ENCODE measurements around the gene MTMR1.

The MTMR1 gene

DNA sequence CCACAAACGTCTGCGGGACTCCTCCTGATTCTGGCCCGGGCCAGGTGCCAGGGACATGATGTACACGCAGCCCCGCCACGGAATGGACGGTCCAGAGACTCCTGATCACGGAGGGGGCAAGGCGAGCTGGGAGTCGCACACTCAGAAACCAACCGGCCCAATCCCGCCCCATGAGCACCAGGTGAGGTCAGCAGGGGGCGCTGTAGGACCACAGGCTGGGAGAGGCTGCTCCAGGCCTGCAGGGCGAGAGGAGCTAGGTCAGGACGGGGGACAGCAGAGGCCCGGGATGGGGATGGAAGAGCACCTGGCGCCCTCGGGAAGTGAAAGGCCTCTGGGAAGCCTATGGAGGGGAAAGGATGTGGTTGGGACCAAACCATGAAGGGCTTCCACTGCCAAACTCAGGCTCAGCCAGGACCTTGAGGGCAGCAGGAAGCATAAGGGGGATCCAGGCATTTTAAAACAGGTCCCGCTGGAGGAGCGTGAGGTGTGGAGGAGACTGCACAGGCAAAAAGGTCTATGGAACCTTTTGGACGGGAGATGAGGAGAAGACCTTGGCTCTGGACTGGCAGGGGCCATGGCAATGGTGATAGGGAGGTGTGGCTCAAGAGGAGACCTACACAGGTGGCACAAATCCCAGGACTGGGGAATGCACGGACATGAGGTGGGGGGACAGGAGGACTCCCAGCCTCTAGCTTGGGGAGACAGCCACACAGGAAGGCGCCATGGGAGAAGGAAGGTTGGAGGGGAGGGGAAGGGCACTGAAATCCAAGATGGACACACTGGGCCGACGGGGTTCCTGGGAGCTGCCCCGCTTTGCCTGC is 79.2 kb downstream of the MTMR1 start:
- TF ChIP-seq ZNF274 (IDR thresholded peaks at IDR 0.05; ENCODE audit: low read depth, low read length): no peak
- H3K4me3 ChIP-seq (ENCODE audit: low read length): no peak overlapping the region

DNA sequence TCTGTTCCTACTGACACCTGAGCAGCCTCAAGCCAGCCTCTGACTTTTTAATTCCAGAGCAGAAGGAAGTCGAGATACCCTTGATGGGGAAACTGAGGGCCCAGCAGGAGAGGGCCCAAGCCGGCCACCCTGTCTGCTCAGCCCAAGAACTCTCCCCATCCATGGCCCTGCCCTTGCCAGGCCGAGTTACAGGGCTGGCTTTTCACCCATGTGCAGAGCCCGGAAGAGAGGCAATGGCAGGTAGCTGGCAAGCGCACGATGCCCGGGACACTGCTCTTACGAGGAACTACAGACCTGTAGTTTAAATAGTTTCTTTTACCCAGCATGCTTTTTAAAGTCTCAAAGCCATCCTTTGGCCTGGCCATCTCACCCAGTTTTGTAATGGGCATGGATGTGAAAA is 79.9 kb downstream of the MTMR1 start:
- no peak for TF ChIP-seq ZNF274 (IDR thresholded peaks at IDR 0.05; ENCODE audit: low read depth, low read length)

DNA sequence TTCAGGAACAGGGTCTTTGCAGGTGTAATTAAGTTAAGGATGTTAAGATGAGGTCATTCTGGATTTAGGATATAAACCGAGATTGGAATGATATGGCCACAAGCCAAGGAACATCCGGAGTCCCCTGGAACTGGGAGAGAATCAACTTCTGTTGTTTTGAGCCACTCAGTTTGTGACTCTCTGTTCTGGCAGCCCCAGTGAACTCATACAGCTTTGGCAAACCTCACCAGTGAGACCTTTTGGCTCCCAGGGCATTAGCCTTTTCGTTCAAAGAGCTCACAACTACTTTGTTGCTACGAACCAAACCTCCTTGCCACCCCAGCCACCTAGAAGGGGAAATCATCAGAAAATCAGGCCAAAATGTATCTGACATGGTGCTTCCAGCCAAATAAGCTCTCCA is 80.4 kb downstream of the MTMR1 start:
- H3K4me3 ChIP-seq (ENCODE audit: low read length): no peak overlapping the region
- no peak for TF ChIP-seq ZNF274 (IDR thresholded peaks at IDR 0.05; ENCODE audit: low read depth, low read length)

More for the DNA sequence above, 79.9 kb downstream of the MTMR1 start:
- no peak overlapping the region for H3K4me3 ChIP-seq (ENCODE audit: low read length)

DNA sequence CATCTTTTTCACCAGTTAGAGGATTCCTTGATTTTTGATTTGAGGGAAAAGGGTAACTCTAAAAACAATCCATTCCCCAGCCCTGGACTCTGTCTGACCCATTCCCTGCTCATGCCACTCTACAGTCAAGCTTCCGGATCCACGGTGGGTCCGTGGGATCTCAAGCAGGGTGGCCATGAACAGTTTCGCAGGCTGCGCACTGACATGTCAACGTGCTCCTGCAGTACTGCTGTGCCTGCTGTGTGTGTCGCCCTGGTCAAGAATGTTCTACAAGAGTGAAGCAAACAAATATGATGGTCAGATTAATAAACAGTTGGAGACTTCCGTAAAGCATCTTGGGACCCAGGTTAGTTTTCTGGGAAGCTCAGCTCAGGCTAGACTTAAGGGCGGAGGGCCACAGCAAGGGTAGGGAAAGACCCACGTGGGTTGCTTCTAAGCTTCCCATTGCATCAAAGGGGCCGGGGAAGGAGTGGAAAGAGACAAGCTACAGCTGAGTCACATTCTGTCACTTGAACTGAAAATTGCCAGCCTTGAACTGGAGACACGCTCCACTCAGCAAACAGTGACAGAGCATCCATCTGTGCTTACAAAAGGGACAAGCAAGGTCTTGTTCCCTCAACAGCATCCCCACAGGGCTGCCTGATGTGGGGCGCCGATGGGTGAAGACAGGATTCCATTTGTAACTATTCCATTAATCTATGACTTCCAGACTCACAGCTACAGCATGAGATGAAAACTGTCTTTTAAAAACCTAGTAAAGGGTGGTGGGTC is 81.8 kb downstream of the MTMR1 start:
- no peak overlapping the region for H3K4me3 ChIP-seq (ENCODE audit: low read length)
- no peak for TF ChIP-seq ZNF274 (IDR thresholded peaks at IDR 0.05; ENCODE audit: low read depth, low read length)

DNA sequence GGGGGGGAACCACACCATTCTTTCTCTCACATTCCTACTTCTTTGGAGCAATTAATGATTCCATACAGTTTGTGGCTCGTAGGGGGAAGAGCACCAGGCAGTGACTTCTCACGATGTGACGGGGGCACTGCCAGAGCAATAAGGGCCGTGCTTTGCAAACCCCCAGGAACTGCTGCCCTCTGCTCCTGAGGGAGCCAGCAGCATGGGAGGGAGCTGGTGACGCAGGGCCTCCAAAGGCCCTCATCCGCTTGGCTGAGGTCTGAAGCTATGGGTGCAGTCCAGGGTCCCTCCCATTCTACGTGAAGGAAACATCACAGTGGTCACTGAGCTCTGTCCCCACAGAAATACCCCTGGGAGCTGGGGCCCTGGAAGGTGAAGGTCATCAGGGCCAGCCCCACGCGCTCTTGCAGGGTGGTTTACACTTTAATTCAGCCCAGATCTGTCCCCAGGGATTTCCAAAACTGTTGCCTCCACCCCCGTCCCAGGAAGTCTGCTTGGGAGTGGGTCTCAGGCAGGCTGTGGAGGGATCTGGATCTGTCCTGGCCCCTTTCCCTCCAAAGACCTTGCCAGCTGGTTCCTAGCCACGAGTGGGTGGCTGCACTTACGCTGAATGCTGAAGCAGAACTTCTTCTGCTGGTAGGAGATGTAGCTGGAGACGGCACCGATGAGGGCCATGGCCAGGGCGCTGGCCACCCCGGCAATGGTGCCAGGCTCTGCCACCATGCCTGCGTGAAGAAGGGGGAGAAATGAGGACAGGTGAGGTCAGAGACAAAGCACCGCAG is 82.6 kb downstream of the MTMR1 start:
- TF ChIP-seq ZNF274 (IDR thresholded peaks at IDR 0.05; ENCODE audit: low read depth, low read length): no peak
- no peak overlapping the region for H3K4me3 ChIP-seq (ENCODE audit: low read length)

DNA sequence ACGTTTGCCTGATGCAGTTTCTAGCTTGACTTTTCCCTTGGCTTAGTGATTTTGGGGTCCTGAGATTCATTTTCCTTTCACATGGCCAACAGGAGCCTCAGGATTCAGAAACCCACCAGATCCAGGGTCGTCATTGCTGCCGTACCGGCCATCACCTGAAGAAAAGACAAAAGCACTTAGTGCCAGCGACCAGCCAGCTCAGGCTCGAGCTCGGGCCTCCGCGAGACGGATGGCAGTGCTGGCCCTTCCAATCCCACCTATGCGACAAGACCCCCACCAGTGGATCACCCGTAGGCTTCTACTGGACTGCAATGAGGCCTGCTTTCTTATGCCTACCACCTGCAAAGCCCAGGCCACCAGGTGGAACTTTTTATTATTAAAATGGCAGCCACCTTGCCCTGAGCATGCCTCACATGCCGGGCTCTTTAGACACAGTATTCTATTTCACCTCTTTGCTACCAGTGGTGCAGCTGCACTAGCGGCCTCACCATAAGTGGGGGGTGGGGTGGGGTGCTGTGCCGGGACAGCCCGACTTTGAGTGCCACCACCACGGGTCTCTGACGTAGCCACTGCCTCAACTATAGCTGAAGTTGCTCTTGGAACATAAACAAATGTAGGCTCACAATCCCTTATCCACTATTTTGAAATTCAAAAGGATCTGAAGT is 84.3 kb downstream of the MTMR1 start:
- no peak for TF ChIP-seq ZNF274 (IDR thresholded peaks at IDR 0.05; ENCODE audit: low read depth, low read length)
- no peak overlapping the region for H3K4me3 ChIP-seq (ENCODE audit: low read length)

DNA sequence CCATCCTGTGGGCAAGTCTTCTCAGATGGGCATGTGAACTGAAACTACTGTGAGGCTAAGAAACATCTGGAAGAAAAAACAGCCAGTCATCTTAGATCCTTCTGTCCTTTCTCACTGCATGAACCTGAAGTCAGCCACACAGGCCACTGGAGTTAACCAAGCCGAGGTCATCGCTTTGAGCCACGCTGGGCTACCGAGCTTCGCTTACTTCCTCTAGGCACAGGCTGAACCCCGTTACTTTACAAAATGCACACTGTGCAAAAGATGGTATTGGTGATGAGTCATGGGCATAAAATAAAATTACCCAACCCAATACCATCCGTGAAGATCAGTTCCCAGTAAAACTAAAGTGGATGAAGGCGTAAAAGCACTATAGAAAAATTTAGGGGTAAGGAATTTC is 86.2 kb downstream of the MTMR1 start:
- TF ChIP-seq ZNF274 (IDR thresholded peaks at IDR 0.05; ENCODE audit: low read depth, low read length): no peak
- no peak overlapping the region for H3K4me3 ChIP-seq (ENCODE audit: low read length)

DNA sequence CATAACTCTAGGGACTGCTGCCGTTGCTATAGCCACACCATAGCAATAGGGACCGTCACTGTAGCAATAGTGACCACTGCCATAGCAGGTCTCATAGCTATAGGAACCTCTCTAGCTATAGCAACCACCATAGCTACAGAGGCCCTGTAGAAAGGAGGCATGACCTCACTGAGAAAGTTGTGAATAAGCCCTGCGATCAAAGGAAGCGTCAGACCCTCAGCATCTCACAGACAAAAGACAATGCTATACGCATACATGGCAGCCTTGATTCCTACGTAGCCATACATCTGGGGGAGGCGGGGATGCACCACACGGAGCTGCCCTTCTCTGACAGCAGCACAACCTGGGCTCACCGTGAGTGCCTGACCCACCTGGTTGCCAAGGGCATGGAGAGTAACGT is 88.5 kb downstream of the MTMR1 start:
- TF ChIP-seq ZNF274 (IDR thresholded peaks at IDR 0.05; ENCODE audit: low read depth, low read length): no peak

DNA sequence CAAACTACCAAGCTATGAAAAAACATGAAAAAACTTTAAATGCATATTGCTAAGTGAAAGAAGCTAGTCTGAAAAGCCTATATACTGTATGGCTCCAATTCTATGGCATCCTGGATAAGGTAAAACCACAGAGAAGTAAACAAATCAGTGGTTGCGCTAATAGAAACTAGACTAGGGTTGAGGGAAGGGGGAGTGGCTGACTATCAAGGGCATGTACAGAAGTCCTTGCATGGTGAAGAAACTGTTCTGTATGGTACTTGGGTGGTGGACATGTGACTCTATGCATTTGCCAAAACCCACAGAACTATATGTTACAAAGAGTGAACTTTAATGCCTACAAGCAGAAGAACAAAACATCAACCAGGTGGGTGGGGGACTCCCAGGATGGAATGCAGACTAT is 96.8 kb downstream of the MTMR1 start:
- H3K4me3 ChIP-seq (ENCODE audit: low read length): no peak overlapping the region
- TF ChIP-seq ZNF274 (IDR thresholded peaks at IDR 0.05; ENCODE audit: low read depth, low read length): no peak

More for the DNA sequence above, 88.5 kb downstream of the MTMR1 start:
- no peak overlapping the region for H3K4me3 ChIP-seq (ENCODE audit: low read length)

DNA sequence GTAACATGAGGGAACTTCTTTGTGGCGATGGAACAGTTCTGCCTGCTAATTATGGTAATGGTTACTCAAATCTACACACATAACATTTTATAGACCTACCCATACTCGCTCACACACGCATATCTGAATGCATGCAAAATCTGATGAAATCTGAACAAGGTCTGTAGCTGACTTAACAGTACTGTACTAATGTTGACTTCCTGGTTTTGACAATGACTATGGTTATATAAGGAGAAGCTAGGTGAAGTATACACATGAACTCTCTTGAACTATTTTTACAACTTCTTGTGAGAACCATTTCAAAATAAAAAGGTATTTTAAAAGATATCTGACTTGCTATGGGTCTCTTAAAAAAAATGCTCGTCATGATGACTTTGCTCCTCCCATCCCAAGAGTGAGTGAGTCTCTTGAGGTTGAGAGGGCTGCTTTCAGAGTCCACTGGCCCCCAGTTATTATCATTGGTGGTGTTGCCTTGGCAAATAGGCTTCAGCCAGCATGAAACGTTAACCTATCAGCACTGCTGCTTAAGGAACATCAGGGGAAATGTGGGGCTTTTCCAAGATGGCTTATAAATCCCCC is 99.8 kb downstream of the MTMR1 start:
- no peak for TF ChIP-seq ZNF274 (IDR thresholded peaks at IDR 0.05; ENCODE audit: low read depth, low read length)

DNA sequence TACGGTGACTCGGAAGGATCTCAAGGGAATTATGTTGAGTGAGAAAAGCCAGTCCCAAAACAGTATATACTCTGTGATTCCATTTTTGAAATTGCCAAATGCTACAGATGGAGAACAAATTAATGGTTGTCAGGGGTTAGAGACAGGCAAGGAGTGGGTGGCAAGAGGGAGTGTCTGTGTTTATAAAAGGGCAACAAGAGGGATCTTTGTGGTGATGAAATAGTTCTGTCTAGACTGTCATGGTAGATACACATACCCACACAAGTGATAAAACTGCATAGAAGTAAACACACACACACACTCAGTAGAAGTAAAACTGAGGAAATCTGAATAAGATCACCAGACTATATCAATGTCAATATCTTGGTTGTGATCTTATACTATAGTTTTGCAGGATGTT is 112.5 kb downstream of the MTMR1 start:
- H3K4me3 ChIP-seq (ENCODE audit: low read length): no peak overlapping the region
- TF ChIP-seq ZNF274 (IDR thresholded peaks at IDR 0.05; ENCODE audit: low read depth, low read length): no peak

More for the DNA sequence above, 99.8 kb downstream of the MTMR1 start:
- no peak overlapping the region for H3K4me3 ChIP-seq (ENCODE audit: low read length)

DNA sequence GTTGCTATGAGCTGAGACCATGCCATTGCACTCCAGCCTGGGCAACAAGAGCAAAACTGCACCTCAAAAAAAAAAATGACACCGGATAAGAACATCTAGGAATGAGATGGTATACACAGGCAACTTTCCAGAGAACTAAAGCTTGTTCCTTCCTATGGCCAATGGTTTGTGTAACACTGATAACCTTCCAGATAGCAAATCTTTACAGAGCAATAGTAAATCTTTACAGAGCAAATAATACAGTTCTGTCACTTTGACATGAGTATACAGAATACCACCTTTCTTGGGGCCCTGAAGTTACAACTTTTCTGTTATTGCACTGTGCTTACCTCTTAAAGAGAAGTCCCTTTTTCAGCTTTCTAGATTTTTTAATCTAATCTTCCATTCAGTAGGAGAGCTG is 113.6 kb downstream of the MTMR1 start:
- no peak overlapping the region for H3K4me3 ChIP-seq (ENCODE audit: low read length)
- no peak for TF ChIP-seq ZNF274 (IDR thresholded peaks at IDR 0.05; ENCODE audit: low read depth, low read length)

DNA sequence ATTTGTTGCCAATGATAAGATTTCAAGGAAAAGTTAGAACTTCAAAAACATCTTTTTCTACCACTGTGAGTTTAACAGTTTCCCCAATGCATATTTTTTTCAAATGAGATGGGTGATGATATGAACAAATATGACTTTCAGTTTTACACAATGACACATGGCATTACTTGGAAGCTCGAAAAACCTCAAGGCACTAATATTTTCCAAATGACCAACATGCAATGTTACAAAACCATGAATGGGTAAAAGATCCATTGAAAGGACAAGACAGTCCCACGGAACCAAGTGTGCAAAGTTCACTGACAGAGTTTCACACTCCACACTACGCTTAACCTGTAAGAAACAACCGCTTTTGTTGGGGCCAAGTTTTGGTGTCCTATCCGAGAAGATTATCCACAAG is 120.7 kb downstream of the MTMR1 start:
- no peak overlapping the region for H3K4me3 ChIP-seq (ENCODE audit: low read length)
- no peak for TF ChIP-seq ZNF274 (IDR thresholded peaks at IDR 0.05; ENCODE audit: low read depth, low read length)

All from GM08714 (cell line).